ENCODE results near the gene CCDC192.

The CCDC192 gene

DNA sequence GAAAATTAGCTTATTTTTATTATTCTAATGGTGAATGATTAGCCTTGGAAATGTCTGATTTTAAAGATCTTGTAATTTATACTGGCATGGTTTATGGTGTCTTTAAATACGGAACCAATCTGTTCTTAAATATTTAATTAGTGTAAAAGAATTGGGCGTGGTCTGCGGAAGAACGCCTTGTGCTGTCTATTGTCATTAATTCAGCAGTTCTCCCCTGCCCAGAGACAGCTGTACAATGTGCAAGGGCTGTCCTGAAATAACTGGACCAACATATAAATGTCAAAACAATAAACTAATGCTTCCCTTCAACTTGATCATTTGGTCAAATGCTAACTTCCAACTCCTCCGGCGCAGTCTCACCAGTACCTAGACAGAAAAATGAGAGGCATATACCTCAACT lies 124.3 kb downstream of the CCDC192 start:
- Histone ChIP-seq H3K9ac (ENCODE audit: low read length) (no peak overlapping the region), H4K20me1 (ENCODE audit: low read depth, low read length) (no peaks in the 10 kb centered on the region), H3K27me3 (ENCODE audit: low read length) (no peaks in the 10 kb centered on the region), H3K36me3 (ENCODE audit: low read length) (no peaks in the 10 kb centered on the region), H2AFZ (ENCODE audit: low read depth, low read length, severe bottlenecking) (no peak overlapping the region), H3F3A (ENCODE audit: insufficient read depth) (no peaks in the 10 kb centered on the region), H3K9me2 (replicated peaks; ENCODE audit: insufficient read depth, low read length) (no peaks in the 10 kb centered on the region), H3K79me2 (ENCODE audit: insufficient read depth, low read length) (no peaks in the 10 kb centered on the region), H3K4me2 (ENCODE audit: low read depth, low read length, poor library complexity, severe bottlenecking) (no peak overlapping the region), H3K4me3 (ENCODE audit: insufficient read depth, low read length, poor library complexity, severe bottlenecking) (no peak overlapping the region), H3K9me3 (ENCODE audit: insufficient read depth, low read length) (no peaks in the 10 kb centered on the region), H3K27ac (ENCODE audit: low read depth, low read length) (no peak overlapping the region)
- no peak for TF ChIP-seq EZH2phosphoT487 (conservative IDR thresholded peaks at IDR 0.05; ENCODE audit: low read length)
- TF ChIP-seq, protein P1, sequence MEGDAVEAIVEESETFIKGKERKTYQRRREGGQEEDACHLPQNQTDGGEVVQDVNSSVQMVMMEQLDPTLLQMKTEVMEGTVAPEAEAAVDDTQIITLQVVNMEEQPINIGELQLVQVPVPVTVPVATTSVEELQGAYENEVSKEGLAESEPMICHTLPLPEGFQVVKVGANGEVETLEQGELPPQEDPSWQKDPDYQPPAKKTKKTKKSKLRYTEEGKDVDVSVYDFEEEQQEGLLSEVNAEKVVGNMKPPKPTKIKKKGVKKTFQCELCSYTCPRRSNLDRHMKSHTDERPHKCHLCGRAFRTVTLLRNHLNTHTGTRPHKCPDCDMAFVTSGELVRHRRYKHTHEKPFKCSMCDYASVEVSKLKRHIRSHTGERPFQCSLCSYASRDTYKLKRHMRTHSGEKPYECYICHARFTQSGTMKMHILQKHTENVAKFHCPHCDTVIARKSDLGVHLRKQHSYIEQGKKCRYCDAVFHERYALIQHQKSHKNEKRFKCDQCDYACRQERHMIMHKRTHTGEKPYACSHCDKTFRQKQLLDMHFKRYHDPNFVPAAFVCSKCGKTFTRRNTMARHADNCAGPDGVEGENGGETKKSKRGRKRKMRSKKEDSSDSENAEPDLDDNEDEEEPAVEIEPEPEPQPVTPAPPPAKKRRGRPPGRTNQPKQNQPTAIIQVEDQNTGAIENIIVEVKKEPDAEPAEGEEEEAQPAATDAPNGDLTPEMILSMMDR (IDR thresholded peaks at IDR 0.05; ENCODE audit: insufficient read depth, low read length, poor library complexity, severe bottlenecking): no peak

DNA sequence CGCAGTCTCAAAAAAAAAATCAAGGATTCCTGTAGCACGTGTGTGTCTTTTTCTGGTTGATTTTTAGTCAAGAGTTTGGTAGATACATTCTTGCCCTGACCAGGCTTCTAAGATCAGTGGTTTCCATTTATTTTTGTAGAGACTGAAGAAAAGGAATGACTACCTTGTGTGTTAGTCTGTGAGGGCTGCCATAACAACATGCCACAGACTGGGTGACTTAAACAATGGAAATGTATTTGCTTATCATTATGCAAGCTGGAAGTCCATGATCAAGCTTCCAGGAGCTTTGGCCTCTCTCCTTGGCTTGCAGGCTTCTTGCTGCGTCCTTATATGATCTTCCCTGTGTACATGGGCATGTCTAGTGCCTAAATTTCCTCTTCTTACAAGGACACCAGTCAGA lies 127.0 kb downstream of the CCDC192 start:
- H3K27me3 ChIP-seq (ENCODE audit: low read length): no peaks in the 10 kb centered on the region
- H3K4me3 ChIP-seq (ENCODE audit: insufficient read depth, low read length, poor library complexity, severe bottlenecking): no peak overlapping the region
- H3K27ac ChIP-seq (ENCODE audit: low read depth, low read length): no peak overlapping the region
- no peak overlapping the region for H3K4me2 ChIP-seq (ENCODE audit: low read depth, low read length, poor library complexity, severe bottlenecking)
- no peaks in the 10 kb centered on the region for H3K9me3 ChIP-seq (ENCODE audit: insufficient read depth, low read length)
- no peaks in the 10 kb centered on the region for H3K9me2 ChIP-seq (replicated peaks; ENCODE audit: insufficient read depth, low read length)
- H3K9ac ChIP-seq (ENCODE audit: low read length): no peak overlapping the region
- no peak overlapping the region for H2AFZ ChIP-seq (ENCODE audit: low read depth, low read length, severe bottlenecking)
- H3K36me3 ChIP-seq (ENCODE audit: low read length): no peaks in the 10 kb centered on the region
- no peaks in the 10 kb centered on the region for H3K79me2 ChIP-seq (ENCODE audit: insufficient read depth, low read length)
- no peak for TF ChIP-seq EZH2phosphoT487 (conservative IDR thresholded peaks at IDR 0.05; ENCODE audit: low read length)
- TF ChIP-seq, protein P1 (IDR thresholded peaks at IDR 0.05; ENCODE audit: insufficient read depth, low read length, poor library complexity, severe bottlenecking): no peak
- H3F3A ChIP-seq (ENCODE audit: insufficient read depth): no peaks in the 10 kb centered on the region
- no peaks in the 10 kb centered on the region for H4K20me1 ChIP-seq (ENCODE audit: low read depth, low read length)

DNA sequence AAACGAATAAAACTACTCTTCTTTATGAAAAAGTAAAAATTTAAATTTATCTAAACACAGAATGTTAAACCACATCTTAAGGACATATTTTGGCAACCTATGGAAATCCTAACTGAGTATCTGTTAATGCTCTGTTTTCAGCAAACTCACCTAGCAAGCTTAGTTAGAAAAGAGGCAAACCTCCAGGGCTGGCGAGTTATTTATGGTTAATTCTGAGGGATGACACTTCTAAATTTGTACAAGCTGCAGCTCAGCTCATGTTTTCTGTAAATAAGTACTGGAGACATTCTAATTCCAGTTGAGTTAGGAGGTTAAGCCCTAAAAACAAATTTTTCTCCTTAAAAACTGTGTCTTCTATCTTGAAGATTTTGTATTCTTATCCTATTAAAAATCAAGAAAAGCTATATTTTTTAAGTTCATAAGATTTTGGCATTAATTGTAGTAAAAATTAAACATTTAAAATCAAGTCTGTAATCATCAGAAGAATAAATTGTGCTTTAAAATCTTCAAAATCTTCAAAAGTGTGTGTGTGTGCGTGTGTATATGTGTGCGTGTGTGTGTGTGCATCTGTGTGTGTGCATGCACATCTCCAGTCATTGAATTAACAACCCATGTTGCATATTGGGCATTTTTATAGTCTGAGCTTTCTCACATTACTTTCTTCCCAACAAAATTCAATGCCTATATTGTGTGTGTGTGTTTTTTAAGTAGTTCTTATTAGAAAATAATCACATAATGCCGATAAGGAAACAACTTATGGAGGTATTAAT lies 127.8 kb downstream of the CCDC192 start:
- no peaks in the 10 kb centered on the region for H3K36me3 ChIP-seq (ENCODE audit: low read length)
- H3K9ac ChIP-seq (ENCODE audit: low read length): no peak overlapping the region
- H3K27me3 ChIP-seq (ENCODE audit: low read length): no peaks in the 10 kb centered on the region
- no peaks in the 10 kb centered on the region for H3K9me2 ChIP-seq (replicated peaks; ENCODE audit: insufficient read depth, low read length)
- H3K79me2 ChIP-seq (ENCODE audit: insufficient read depth, low read length): no peaks in the 10 kb centered on the region
- no peak overlapping the region for H3K4me3 ChIP-seq (ENCODE audit: insufficient read depth, low read length, poor library complexity, severe bottlenecking)
- H3F3A ChIP-seq (ENCODE audit: insufficient read depth): no peaks in the 10 kb centered on the region
- no peaks in the 10 kb centered on the region for H4K20me1 ChIP-seq (ENCODE audit: low read depth, low read length)
- no peak overlapping the region for H3K4me2 ChIP-seq (ENCODE audit: low read depth, low read length, poor library complexity, severe bottlenecking)
- H3K9me3 ChIP-seq (ENCODE audit: insufficient read depth, low read length): no peaks in the 10 kb centered on the region
- H3K27ac ChIP-seq (ENCODE audit: low read depth, low read length): no peak overlapping the region
- no peak for TF ChIP-seq EZH2phosphoT487 (conservative IDR thresholded peaks at IDR 0.05; ENCODE audit: low read length)
- TF ChIP-seq, protein P1 (IDR thresholded peaks at IDR 0.05; ENCODE audit: insufficient read depth, low read length, poor library complexity, severe bottlenecking): no peak
- no peak overlapping the region for H2AFZ ChIP-seq (ENCODE audit: low read depth, low read length, severe bottlenecking)

Measured in SU-DHL-6 (cell line).